Neuronal stem cell (in vitro differentiated cells): Measurements from ENCODE around the gene NOM1.

ENCODE experiments used
- DNase-seq: peaks from one replicate; pipeline ENCODE4 v3.0.0-alpha.2; 2013; ENCODE audit warnings: low spot score
- H2AFZ ChIP-seq: one replicate; pipeline ENCODE4 v1.6.1; 2013; ENCODE audit warnings: mild to moderate bottlenecking, low read length, inconsistent platforms
- H2AK5ac ChIP-seq: 2 replicates; pipeline ENCODE4 v1.6.1; 2013; ENCODE audit warnings: low read depth, mild to moderate bottlenecking, inconsistent platforms, low read length, moderate library complexity, mixed read lengths
- H2BK120ac ChIP-seq: 2 replicates; pipeline ENCODE4 v1.6.1; 2013; ENCODE audit warnings: low read depth, mild to moderate bottlenecking, inconsistent platforms, low read length, moderate library complexity, mixed read lengths
- H2BK12ac ChIP-seq: one replicate; pipeline ENCODE4 v1.6.1; 2013; ENCODE audit warnings: low read length, inconsistent platforms
- H2BK15ac ChIP-seq: 2 replicates; pipeline ENCODE4 v1.6.1; 2013; ENCODE audit warnings: mild to moderate bottlenecking, low read length, inconsistent platforms, mixed read lengths
- H2BK5ac ChIP-seq: one replicate; pipeline ENCODE4 v1.6.1; 2013; ENCODE audit warnings: inconsistent platforms, mild to moderate bottlenecking, low read length, moderate library complexity
- H3K14ac ChIP-seq: one replicate; pipeline ENCODE4 v1.6.1; 2013; ENCODE audit warnings: low read length, inconsistent platforms
- H3K18ac ChIP-seq: 2 replicates; pipeline ENCODE4 v1.6.1; 2013; ENCODE audit warnings: low read length, inconsistent platforms
- H3K23ac ChIP-seq: 2 replicates; pipeline ENCODE4 v1.6.1; 2013; ENCODE audit warnings: low read depth, mild to moderate bottlenecking, mixed read lengths, low read length, inconsistent platforms; ENCODE audit not compliant: poor library complexity
- H3K27ac ChIP-seq: replicated peaks from 3 replicates; pipeline ENCODE4 v1.5.1; 2013; ENCODE audit warnings: low read length, inconsistent platforms
- H3K27me3 ChIP-seq, 3 experiments: 2 replicates each; pipeline ENCODE4 v1.6.1; 2013; ENCODE audit warnings: low read length in 3 of 3, mild to moderate bottlenecking in 2 of 3, inconsistent platforms in 1 of 3, low read depth in 1 of 3, mixed read lengths in 1 of 3, moderate library complexity in 1 of 3; ENCODE audit not compliant: control insufficient read depth in 3 of 3, insufficient read depth in 3 of 3
- H3K36me3 ChIP-seq, 2 donors: replicated peaks in 1 of 2; 2 replicates each; pipeline ENCODE4 v1.6.1; 2013; ENCODE audit warnings: low read length in 2 of 2; ENCODE audit not compliant: control insufficient read depth in 2 of 2, insufficient read depth in 2 of 2
- H3K4ac ChIP-seq: 2 replicates; pipeline ENCODE4 v1.6.1; 2013; ENCODE audit warnings: inconsistent platforms, mild to moderate bottlenecking, low read length, moderate library complexity
- H3K4me1 ChIP-seq, 2 donors: 1 replicate in 1 of 2; 2 replicates in 1 of 2; pipeline ENCODE4 v1.6.1; 2013; ENCODE audit warnings: low read length in 2 of 2, low read depth in 1 of 2; ENCODE audit not compliant: control insufficient read depth in 2 of 2, insufficient read depth in 1 of 2
- H3K4me2 ChIP-seq: one replicate; pipeline ENCODE4 v1.6.1; 2013; ENCODE audit warnings: mild to moderate bottlenecking, low read length, inconsistent platforms; ENCODE audit not compliant: insufficient read depth, poor library complexity, severe bottlenecking
- H3K4me3 ChIP-seq, 2 donors: 2 replicates each; pipeline ENCODE4 v1.5.1; 2013; ENCODE audit warnings: low read length in 2 of 2, mild to moderate bottlenecking in 2 of 2, inconsistent platforms in 1 of 2, moderate library complexity in 1 of 2
- H3K79me1 ChIP-seq: one replicate; pipeline ENCODE4 v1.6.1; 2013; ENCODE audit warnings: low read depth, mild to moderate bottlenecking, inconsistent platforms, low read length, moderate library complexity
- H3K9ac ChIP-seq: one replicate; pipeline ENCODE4 v1.6.1; 2013; ENCODE audit warnings: mild to moderate bottlenecking, low read depth, low read length, inconsistent platforms; ENCODE audit not compliant: poor library complexity
- H3K9me3 ChIP-seq, 2 donors: replicated peaks in 1 of 2; 2 replicates each; pipeline versions ENCODE3 to v1.6.1; 2013; ENCODE audit warnings: low read length in 2 of 2, mild to moderate bottlenecking in 2 of 2, inconsistent platforms in 1 of 2, low read depth in 1 of 2, mixed read lengths in 1 of 2, moderate library complexity in 1 of 2; ENCODE audit not compliant: control insufficient read depth in 2 of 2, insufficient read depth in 1 of 2
- H4K8ac ChIP-seq: one replicate; pipeline ENCODE4 v1.6.1; 2013; ENCODE audit warnings: low read depth, mild to moderate bottlenecking, inconsistent platforms, low read length, moderate library complexity
- H4K91ac ChIP-seq: one replicate; pipeline ENCODE4 v1.6.1; 2013; ENCODE audit warnings: low read length, low read depth, mild to moderate bottlenecking, inconsistent platforms; ENCODE audit not compliant: poor library complexity
- WGBS, 2 donors: extraction: QIAGEN DNeasy Blood & Tissue Kit; methylation state at CpG; one replicate each; pipeline ENCODE4 v1.1.7; 2013; ENCODE audit warnings: missing lambda C conversion rate in 2 of 2, mixed read lengths in 1 of 2; ENCODE audit not compliant: insufficient read length in 2 of 2, insufficient replicate concordance in 1 of 2; ENCODE audit errors: extremely low coverage in 2 of 2; 5-methylcytosine and 5-hydroxymethylcytosine counted together

The NOM1 gene

DNA sequence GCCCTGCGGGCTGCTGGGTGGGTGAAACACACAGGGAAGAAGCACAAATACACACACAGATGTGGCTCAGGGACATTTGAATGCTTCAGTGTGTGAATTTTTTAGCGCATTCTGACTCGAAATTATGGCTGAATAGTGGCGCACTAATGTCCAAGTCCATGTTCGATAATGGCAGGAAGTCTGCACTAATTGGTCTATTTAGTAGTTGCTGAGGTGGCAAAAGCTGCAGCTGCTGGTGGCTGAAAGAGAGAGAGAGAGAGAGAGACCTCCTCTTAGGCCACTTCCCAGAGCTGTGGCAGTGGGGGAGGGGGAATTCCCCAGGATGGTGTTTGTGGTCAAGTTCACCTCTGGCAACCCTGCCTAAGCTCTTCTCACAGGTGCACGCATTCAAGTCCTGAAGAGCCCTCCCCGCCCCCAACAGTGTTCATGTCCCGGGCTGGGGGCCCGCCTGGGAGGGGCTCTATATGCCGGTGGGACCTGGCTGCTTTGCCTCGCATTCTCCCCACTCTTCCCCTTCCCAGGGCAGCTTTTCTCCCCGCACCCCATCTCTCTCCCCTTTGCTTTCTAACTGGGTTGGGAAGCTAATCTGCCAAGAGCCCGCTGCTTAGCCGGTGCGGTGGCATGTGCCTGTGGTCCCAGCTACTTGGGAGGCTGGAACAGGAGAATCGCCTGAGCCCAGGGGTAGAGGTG is 67.0 kb downstream of the NOM1 start:
- Histone ChIP-seq H3K27me3 (peaks cover 75 to 100% (median 98%) of the 10 kb centered on the region in 3 experiments), H2BK12ac (no peak overlapping the region), H3K27ac (no peak overlapping the region), H2BK5ac (no peak overlapping the region), H4K91ac (no peak overlapping the region), H3K23ac (peak overlapping the region; percentile 40), H3K4me2 (no peak overlapping the region), H2BK15ac (no peak overlapping the region), H3K9ac (no peak overlapping the region), H3K9me3 (peaks cover 1 to 4% of the 10 kb centered on the region in 2 donors), H3K18ac (no peak overlapping the region), H3K4ac (no peak overlapping the region), H3K14ac (no peak overlapping the region), H2AFZ (no peak overlapping the region), H3K4me1 (no peaks in the 10 kb centered on the region), H3K36me3 (no peaks in the 10 kb centered on the region), H3K4me3 (no peak overlapping the region), H4K8ac (no peak overlapping the region), H2AK5ac (no peak overlapping the region), H2BK120ac (no peak overlapping the region), H3K79me1 (no peaks in the 10 kb centered on the region)
- DNase-seq: no peak
- no CpG with 5 or more reads among the region's 16 CpGs for WGBS, 2 donors

DNA sequence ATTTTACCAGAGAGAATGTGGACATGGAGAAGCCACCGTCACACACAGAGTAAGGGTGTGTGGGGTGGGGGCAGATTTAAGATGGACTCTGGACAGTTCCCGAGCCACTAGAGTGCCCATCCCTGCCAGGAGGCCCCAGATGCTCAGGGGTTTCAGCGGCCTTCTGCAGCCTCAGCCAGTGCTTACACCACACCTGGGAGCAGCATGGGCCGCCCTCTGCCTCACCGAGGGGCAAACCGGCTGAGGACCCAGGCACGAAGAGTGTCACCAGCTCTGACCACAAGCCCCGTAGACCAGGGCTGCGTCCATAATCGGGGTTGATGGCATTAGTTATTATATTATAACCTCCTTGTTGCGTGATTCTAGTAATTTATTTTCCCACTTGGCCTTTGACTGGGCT is 67.6 kb downstream of the NOM1 start:
- H4K91ac ChIP-seq: no peak overlapping the region
- WGBS, 2 donors: no CpG with 5 or more reads among the region's 11 CpGs
- no peak overlapping the region for H3K4me3 ChIP-seq
- H4K8ac ChIP-seq: peak overlapping the region; percentile 54
- no peak overlapping the region for H2BK5ac ChIP-seq
- H3K4ac ChIP-seq: no peak overlapping the region
- no peak for DNase-seq
- peak overlapping the region; percentile 8 for H2BK120ac ChIP-seq
- H3K27me3 ChIP-seq: peaks cover 76 to 100% (median 98%) of the 10 kb centered on the region in 3 experiments
- no peak overlapping the region for H2BK15ac ChIP-seq
- no peak overlapping the region for H3K9ac ChIP-seq
- peak overlapping the region; percentile 13 for H3K18ac ChIP-seq
- H3K36me3 ChIP-seq: no peaks in the 10 kb centered on the region
- no peak overlapping the region for H3K4me2 ChIP-seq
- H3K23ac ChIP-seq: peak overlapping the region; percentile 94
- no peaks in the 10 kb centered on the region for H3K4me1 ChIP-seq
- no peaks in the 10 kb centered on the region for H3K79me1 ChIP-seq
- peaks cover 1 to 4% of the 10 kb centered on the region in 2 donors for H3K9me3 ChIP-seq
- no peak overlapping the region for H3K14ac ChIP-seq
- peak overlapping the region; percentile 59 for H2AK5ac ChIP-seq
- H3K27ac ChIP-seq: no peak overlapping the region
- H2BK12ac ChIP-seq: no peak overlapping the region
- no peak overlapping the region for H2AFZ ChIP-seq

DNA sequence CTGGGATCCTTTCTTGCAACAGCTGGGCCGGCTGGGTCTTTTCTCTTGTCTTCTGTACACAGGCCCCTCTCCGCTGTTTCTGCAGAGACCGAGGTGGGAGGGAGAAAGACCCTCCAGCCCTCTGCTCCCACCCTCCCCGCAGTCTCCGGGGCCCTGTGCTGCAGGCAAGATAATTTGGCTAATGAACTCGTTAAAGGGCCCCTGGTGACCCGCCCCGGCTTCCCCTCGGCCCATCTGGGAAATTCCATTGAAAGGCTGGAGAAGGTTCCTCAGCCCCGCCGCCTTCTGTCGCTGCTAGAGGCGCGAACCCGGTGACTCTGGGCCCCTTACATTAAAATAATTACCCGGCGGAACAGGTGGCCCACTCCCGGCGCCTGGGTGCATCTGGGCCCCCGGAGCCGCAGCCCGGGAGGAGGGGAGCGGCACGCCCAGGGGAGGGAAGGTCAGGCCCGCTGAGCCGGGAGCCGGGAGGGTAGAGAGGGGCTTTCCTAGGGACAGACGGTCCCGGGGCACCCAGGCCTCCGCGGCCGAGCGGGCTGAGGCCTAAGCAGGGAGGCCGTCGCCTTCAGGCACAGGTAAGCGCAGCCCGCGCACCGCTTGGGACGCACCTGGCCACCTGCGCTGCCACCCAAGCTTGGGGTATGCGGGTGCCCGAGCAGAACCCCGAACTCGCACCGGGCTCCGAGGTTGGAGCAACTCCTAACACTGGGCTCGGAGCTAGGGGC is 68.3 kb downstream of the NOM1 start:
- Histone ChIP-seq H3K4me1 (no peaks in the 10 kb centered on the region), H2BK5ac (no peak overlapping the region), H2AK5ac (peak overlapping the region; percentile 77), H3K4me2 (peak overlapping the region; percentile 23), H2AFZ (peak overlapping the region; percentile 56), H3K9me3 (peaks cover 1 to 4% of the 10 kb centered on the region in 2 donors), H3K27ac (no peak overlapping the region), H4K8ac (peak overlapping the region; percentile 26), H3K23ac (peak overlapping the region; percentile 74), H4K91ac (no peak overlapping the region), H2BK120ac (peak overlapping the region; percentile 8), H3K4ac (no peak overlapping the region), H3K79me1 (no peaks in the 10 kb centered on the region), H3K14ac (peak overlapping the region; percentile 44), H3K18ac (peak overlapping the region; percentile 73), H3K4me3 (no peak overlapping the region), H3K36me3 (no peaks in the 10 kb centered on the region), H2BK15ac (no peak overlapping the region), H2BK12ac (no peak overlapping the region), H3K9ac (no peak overlapping the region), H3K27me3 (peaks cover 81 to 100% (median 98%) of the 10 kb centered on the region in 3 experiments)
- WGBS, 2 donors: no CpG with 5 or more reads among the region's 48 CpGs
- DNase-seq: no peak

DNA sequence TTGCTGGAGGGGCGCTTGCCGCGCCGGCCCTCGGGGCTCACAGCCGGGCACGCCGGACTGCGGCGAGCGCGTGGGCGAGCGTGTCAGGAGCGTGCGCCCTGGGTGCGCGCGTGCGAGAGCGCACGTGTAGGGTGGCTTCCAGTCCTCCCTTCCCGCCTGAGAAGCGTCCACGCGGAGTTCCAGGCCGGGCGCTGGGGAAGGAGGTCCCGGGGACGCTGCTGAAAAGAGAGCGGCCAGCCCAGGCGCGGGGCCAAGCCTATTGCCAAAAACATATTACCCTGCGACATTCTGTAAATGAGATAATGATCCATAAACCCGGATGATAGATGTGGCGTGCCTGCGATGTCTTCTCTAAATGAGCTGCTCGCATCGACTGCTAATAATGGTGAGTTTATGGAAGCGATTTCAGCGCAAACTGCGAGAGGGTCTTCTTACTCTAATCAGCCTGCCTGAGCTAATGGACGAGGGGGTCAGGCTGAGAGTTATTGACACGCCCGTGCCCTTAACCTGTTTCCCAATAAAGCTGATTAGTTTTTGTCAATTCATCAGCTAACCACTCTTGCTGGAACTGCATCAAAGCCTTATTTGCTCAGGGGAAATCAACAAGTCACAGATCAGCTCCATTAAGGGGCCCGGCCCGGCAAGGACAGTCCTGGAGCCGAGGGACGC is 69.0 kb downstream of the NOM1 start:
- Histone ChIP-seq H3K9ac (no peak overlapping the region), H2BK12ac (no peak overlapping the region), H3K4me2 (no peak overlapping the region), H4K8ac (peak overlapping the region; percentile 26), H3K23ac (peak overlapping the region; percentile 74), H2BK5ac (no peak overlapping the region), H3K14ac (peak overlapping the region; percentile 44), H2AK5ac (peak overlapping the region; percentile 77), H3K36me3 (no peaks in the 10 kb centered on the region), H3K9me3 (peaks cover 1 to 4% of the 10 kb centered on the region in 2 donors), H3K27me3 (peaks cover 86 to 100% (median 98%) of the 10 kb centered on the region in 3 experiments), H2AFZ (peak overlapping the region; percentile 56), H2BK120ac (no peak overlapping the region), H3K4me3 (no peak overlapping the region), H2BK15ac (peak overlapping the region; percentile 39), H3K18ac (peak overlapping the region; percentile 73), H3K79me1 (no peaks in the 10 kb centered on the region), H3K4ac (no peak overlapping the region), H3K4me1 (peaks cover 0 to 2% of the 10 kb centered on the region in 2 donors), H3K27ac (no peak overlapping the region), H4K91ac (no peak overlapping the region)
- no peak for DNase-seq
- WGBS, 2 donors: no CpG with 5 or more reads among the region's 49 CpGs
